Adrenal gland (tissue), 5 donors: ENCODE data around the gene MSRB3.

Source experiments
- CTCF ChIP-seq, 6 experiments: fragments of 450-650 bp in 4 of 6; fragments of 200-600 bp in 2 of 6; sonication (generic) in 1 of 6; IDR thresholded peaks; 1 replicate in 5 of 6; 2 replicates in 1 of 6; pipeline versions ENCODE4 v1.5.1 to v1.8.0; 2016 to 2021; ENCODE audit warnings: antibody characterized with exemption in 6 of 6, mild to moderate bottlenecking in 2 of 6, moderate library complexity in 1 of 6
- POLR2A ChIP-seq, 2 donors: fragments of 450-650 bp; IDR thresholded peaks; one replicate each; pipeline ENCODE4 v1.6.1; 2017; ENCODE audit warnings: antibody characterized with exemption in 2 of 2, mild to moderate bottlenecking in 2 of 2, moderate library complexity in 1 of 2
- donor health status: DM: no; HTN: no; CAD: no.

- TF ChIP-seq CTCF (IDR thresholded peaks at IDR 0.05) = peak; percentile 16 to 51 (median 30)
- TF ChIP-seq POLR2A (IDR thresholded peaks at IDR 0.05) = no peak
Observed at GRCh38 chr12:65313719-65314317, 35.3 kb downstream of the MSRB3 start.
